Measurements from ENCODE around the gene ELFN2. TPM values are rescaled to one million over a fixed set of nuclear protein-coding genes. Genes with fewer than 3 reads are reported as not detected.

Gene ELFN2
- total RNA-seq, 2 experiments from 2014 or later, result 0.63 to 1.8 TPM

DNA sequence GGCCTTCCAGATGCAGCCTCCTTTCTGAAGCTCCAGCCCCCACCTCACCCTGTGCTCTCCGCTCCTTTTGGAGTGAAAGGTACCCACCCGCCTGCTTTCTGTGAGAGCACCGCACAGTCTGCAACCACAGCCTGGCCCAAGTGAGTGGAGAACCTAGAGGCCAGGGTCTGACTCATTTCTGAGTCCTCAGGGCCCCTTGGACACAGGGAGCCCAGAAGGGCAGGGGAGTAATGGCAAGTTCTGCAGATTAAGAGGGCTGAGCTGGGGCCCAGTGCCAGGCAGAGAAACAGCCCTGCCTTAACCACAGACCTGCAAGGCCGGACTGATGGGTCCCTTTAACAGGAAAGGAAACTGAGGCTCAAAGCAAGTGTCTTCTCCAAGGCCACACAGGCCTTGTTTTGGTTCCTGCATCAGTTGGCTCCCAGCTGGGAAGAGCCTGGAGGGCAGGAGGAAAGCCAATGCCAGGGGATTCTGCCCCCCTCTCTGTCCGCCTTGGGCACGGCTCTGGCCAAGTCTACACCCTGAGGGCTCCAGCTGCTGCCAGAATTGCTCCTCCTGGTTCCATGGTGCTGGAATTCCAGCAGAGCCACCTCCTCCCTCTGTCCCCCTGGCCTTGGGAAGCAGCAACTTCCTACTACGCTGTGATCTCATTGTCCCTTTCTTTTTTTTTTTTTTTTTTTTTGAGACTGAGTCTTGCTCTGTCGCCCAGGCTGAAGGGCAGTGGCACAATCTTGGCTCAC lies 89.9 kb downstream of the ELFN2 start:
- H3K36me3 ChIP-seq (ENCODE audit: insufficient read depth, low read length), result no peaks in the 10 kb centered on the region
- ChIA-PET POLR2A (interaction anchor here (0.8 kb wide), 1 partner anchor 774 kb away, joined by 4 read pairs; no protein-coding TSS in a partner anchor), CTCF (ENCODE audit: unreplicated experiment) (no interaction called here)
- TF ChIP-seq EZH2phosphoT487 (IDR thresholded peaks at IDR 0.05; ENCODE audit: borderline replicate concordance, low read depth, low read length), result no peak
- TF ChIP-seq, protein P1, sequence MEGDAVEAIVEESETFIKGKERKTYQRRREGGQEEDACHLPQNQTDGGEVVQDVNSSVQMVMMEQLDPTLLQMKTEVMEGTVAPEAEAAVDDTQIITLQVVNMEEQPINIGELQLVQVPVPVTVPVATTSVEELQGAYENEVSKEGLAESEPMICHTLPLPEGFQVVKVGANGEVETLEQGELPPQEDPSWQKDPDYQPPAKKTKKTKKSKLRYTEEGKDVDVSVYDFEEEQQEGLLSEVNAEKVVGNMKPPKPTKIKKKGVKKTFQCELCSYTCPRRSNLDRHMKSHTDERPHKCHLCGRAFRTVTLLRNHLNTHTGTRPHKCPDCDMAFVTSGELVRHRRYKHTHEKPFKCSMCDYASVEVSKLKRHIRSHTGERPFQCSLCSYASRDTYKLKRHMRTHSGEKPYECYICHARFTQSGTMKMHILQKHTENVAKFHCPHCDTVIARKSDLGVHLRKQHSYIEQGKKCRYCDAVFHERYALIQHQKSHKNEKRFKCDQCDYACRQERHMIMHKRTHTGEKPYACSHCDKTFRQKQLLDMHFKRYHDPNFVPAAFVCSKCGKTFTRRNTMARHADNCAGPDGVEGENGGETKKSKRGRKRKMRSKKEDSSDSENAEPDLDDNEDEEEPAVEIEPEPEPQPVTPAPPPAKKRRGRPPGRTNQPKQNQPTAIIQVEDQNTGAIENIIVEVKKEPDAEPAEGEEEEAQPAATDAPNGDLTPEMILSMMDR (conservative IDR thresholded peaks at IDR 0.05; ENCODE audit: low read length), result no peak
- H3K27ac ChIP-seq (ENCODE audit: low read depth, low read length, poor library complexity, severe bottlenecking), result no peak overlapping the region
- H2AFZ ChIP-seq (ENCODE audit: low read length), result no peak overlapping the region
- intact Hi-C loops (cut with micrococcal nuclease; ENCODE audit: unreplicated experiment), result no loop called here
- H3K9me2 ChIP-seq (ENCODE audit: insufficient read depth, low read length), result no peaks in the 10 kb centered on the region
- no peaks in the 10 kb centered on the region for H4K20me1 ChIP-seq (ENCODE audit: insufficient read depth, low read length)
- H3K79me2 ChIP-seq (ENCODE audit: insufficient read depth, low read depth, low read length), result no peaks in the 10 kb centered on the region
- no peaks in the 10 kb centered on the region for H3K9me3 ChIP-seq (ENCODE audit: low read length)
- no peak overlapping the region for H3K4me2 ChIP-seq (ENCODE audit: low read length)
- BruUV-seq (replicated peaks), result no TSS peak
- H3K4me1 ChIP-seq (ENCODE audit: insufficient read depth, low read length, poor library complexity, severe bottlenecking), result peaks cover 3% of the 10 kb centered on the region
- no peak overlapping the region for H3K4me3 ChIP-seq (ENCODE audit: low read depth, low read length, poor library complexity, severe bottlenecking)
- DNase-seq (ENCODE audit: low spot score), result no peak

DNA sequence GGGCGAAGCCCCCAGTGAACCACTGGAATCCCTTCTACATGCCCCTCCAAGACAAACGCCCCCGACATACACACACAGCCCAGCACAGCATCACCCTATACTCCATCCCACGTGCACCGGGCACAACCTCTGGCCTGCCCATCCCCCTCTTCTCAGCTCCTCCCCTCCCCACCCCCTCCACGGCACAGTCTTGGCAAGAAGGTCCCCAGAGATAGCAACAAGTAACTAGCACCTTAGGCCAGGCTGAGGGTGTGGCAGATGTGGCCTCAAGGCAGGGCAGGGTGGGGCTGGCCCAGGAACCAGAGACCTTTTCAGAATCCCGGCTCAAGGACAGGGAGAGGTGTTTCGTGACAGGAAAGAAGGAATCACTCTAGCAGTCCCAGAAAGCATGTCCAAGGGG lies 90.7 kb downstream of the ELFN2 start:
- intact Hi-C loops (cut with micrococcal nuclease; ENCODE audit: unreplicated experiment), result no loop called here
- POLR2A ChIA-PET, result no interaction called here
- H3K4me1 ChIP-seq (ENCODE audit: insufficient read depth, low read length, poor library complexity, severe bottlenecking), result peaks cover 11% of the 10 kb centered on the region
- no peaks in the 10 kb centered on the region for H3K9me2 ChIP-seq (ENCODE audit: insufficient read depth, low read length)
- TF ChIP-seq, protein P1 (conservative IDR thresholded peaks at IDR 0.05; ENCODE audit: low read length), result no peak
- no peak for TF ChIP-seq EZH2phosphoT487 (IDR thresholded peaks at IDR 0.05; ENCODE audit: borderline replicate concordance, low read depth, low read length)
- H4K20me1 ChIP-seq (ENCODE audit: insufficient read depth, low read length), result no peaks in the 10 kb centered on the region
- CTCF ChIA-PET (ENCODE audit: unreplicated experiment), result no interaction called here
- no peak overlapping the region for H3K4me3 ChIP-seq (ENCODE audit: low read depth, low read length, poor library complexity, severe bottlenecking)
- H3K27ac ChIP-seq (ENCODE audit: low read depth, low read length, poor library complexity, severe bottlenecking), result no peak overlapping the region
- H3K9me3 ChIP-seq (ENCODE audit: low read length), result no peaks in the 10 kb centered on the region
- no peak overlapping the region for H3K4me2 ChIP-seq (ENCODE audit: low read length)
- no peak for DNase-seq (ENCODE audit: low spot score)
- H2AFZ ChIP-seq (ENCODE audit: low read length), result no peak overlapping the region
- no TSS peak for BruUV-seq (replicated peaks)
- no peaks in the 10 kb centered on the region for H3K79me2 ChIP-seq (ENCODE audit: insufficient read depth, low read depth, low read length)
- no peaks in the 10 kb centered on the region for H3K36me3 ChIP-seq (ENCODE audit: insufficient read depth, low read length)

DNA sequence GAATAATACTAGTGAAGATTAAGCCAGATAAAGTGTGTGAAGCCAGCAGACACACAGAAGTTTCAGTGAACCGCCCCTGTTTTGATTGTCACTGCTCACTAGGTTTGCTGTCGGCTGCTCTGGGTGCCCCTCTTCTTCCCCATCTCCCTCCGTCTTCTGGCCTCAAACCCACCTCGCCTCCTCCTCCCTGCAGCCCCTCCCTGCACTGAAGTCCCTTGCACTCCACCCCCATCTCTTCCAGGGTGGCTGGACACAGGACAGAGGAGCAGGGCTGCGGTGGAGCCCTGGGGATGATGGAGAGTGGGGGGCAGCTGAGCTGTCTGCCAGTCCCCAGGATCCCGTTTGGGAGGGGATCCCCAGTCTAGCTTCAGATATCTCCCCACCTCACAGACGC lies 91.5 kb downstream of the ELFN2 start:
- H3K4me2 ChIP-seq (ENCODE audit: low read length), result no peak overlapping the region
- peaks cover 19% of the 10 kb centered on the region for H3K4me1 ChIP-seq (ENCODE audit: insufficient read depth, low read length, poor library complexity, severe bottlenecking)
- no peak overlapping the region for H3K4me3 ChIP-seq (ENCODE audit: low read depth, low read length, poor library complexity, severe bottlenecking)
- H3K9me3 ChIP-seq (ENCODE audit: low read length), result no peaks in the 10 kb centered on the region
- CTCF ChIA-PET (ENCODE audit: unreplicated experiment), result no interaction called here
- intact Hi-C loops (cut with micrococcal nuclease; ENCODE audit: unreplicated experiment), result no loop called here
- H2AFZ ChIP-seq (ENCODE audit: low read length), result no peak overlapping the region
- TF ChIP-seq, protein P1 (conservative IDR thresholded peaks at IDR 0.05; ENCODE audit: low read length), result no peak
- no peak for TF ChIP-seq EZH2phosphoT487 (IDR thresholded peaks at IDR 0.05; ENCODE audit: borderline replicate concordance, low read depth, low read length)
- no peaks in the 10 kb centered on the region for H3K36me3 ChIP-seq (ENCODE audit: insufficient read depth, low read length)
- POLR2A ChIA-PET, result no interaction called here
- no peaks in the 10 kb centered on the region for H3K79me2 ChIP-seq (ENCODE audit: insufficient read depth, low read depth, low read length)
- DNase-seq (ENCODE audit: low spot score), result no peak
- no peaks in the 10 kb centered on the region for H3K9me2 ChIP-seq (ENCODE audit: insufficient read depth, low read length)
- BruUV-seq (replicated peaks), result no TSS peak
- H3K27ac ChIP-seq (ENCODE audit: low read depth, low read length, poor library complexity, severe bottlenecking), result no peak overlapping the region
- no peaks in the 10 kb centered on the region for H4K20me1 ChIP-seq (ENCODE audit: insufficient read depth, low read length)

All from OCI-LY7 (cell line).